Measurements from ENCODE around the gene IPP.

DNA sequence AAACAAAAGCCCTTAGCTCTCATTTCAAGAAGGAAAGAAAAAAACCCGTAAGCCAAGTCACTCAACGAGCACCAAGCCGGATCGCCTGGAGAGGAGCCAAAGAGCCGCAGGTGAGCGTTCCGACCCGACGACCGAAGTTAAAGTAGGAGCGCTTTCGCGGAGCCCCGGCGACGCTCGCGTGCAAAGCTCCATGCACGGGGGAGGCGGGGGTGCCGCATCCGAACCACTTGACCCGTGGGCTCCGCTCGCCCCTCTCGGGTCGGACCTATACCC is 64.5 kb downstream of the IPP start:
- TF ChIP-seq CTCF (IDR thresholded peaks at IDR 0.05 in 4 of 5, conservative IDR thresholded peaks at IDR 0.05 in 1 of 5) (no peak), POLR2A (IDR thresholded peaks at IDR 0.05) (no peak)

Data from gastrocnemius medialis (tissue), 4 donors.